Heart left ventricle (tissue), 13 donors: ENCODE results near the gene SLC9A5.

Experiments
- POLR2A ChIP-seq, 2 donors: fragments of 450-650 bp; IDR thresholded peaks; one replicate each; pipeline ENCODE4 v1.6.1; 2017; ENCODE audit warnings: antibody characterized with exemption in 2 of 2, mild to moderate bottlenecking in 2 of 2, moderate library complexity in 2 of 2
- TF ChIP-seq, protein P1 (sequence below), 12 donors: fragments of 200-600 bp; sonication (generic) in 4 of 12; IDR thresholded peaks; one replicate each; pipeline versions ENCODE4 v1.5.0 to v1.8.0; 2018 to 2022; ENCODE audit warnings: antibody characterized with exemption in 12 of 12, mild to moderate bottlenecking in 5 of 12
- donor health status: ischemic (EF 13 %, LVEDD 7.1; RV severe dilation, severe dysfunction).
- donor health status: DM: no; HTN: yes; CAD: no.
- donor health status: DM: no; HTN: no; CAD: no.
- donor health status: ischemic (EF 25% LVEDD 6.9; RV normal size, moderate dysfunction).
- donor health status: ischemic (EF 25% LVEDD 5.7; RV mildly dilated, moderate dysfunction).
- donor health status: ischemic (EF 35%, LVEDD 5.7; RV mildly dilated, moderate dysfunction).
- donor health status: nonischemic (EF 11% LVEDD 7.7; RV severe dilation, severe dysfunction).
- donor health status: DM: yes; HTN: yes; CAD: no.
- donor health status: PGD.
- donor health status: ischemic (EF 29% LVEDD 5.4; RV normal size, mild dysfunction).
- donor health status: nonischemic (EF 23%, LVEDD 6.1; RV moderate dilation, normal function).

DNA sequence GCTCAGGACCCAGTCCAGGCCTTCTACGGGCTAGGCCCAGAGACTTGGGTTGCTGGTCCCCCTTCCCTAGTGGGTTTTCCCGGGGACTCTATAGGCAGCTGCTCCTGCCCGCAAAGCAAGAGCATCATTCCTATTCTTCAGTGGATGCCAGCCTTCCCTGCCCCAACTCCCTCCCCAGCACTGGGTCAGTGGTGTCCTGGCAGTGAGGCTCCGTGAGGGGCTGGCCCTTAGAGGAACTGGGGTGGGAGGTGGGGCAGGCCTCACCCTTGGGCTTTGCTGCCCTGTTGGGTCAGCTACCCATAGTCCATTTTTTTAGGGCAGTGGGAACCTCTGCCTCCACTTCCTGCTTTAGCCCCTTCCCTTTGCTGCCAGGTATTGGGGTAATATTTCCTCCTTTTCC is 22.7 kb downstream of the SLC9A5 start:
- TF ChIP-seq, protein P1, sequence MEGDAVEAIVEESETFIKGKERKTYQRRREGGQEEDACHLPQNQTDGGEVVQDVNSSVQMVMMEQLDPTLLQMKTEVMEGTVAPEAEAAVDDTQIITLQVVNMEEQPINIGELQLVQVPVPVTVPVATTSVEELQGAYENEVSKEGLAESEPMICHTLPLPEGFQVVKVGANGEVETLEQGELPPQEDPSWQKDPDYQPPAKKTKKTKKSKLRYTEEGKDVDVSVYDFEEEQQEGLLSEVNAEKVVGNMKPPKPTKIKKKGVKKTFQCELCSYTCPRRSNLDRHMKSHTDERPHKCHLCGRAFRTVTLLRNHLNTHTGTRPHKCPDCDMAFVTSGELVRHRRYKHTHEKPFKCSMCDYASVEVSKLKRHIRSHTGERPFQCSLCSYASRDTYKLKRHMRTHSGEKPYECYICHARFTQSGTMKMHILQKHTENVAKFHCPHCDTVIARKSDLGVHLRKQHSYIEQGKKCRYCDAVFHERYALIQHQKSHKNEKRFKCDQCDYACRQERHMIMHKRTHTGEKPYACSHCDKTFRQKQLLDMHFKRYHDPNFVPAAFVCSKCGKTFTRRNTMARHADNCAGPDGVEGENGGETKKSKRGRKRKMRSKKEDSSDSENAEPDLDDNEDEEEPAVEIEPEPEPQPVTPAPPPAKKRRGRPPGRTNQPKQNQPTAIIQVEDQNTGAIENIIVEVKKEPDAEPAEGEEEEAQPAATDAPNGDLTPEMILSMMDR (IDR thresholded peaks at IDR 0.05): no peak
- TF ChIP-seq POLR2A (IDR thresholded peaks at IDR 0.05): no peak
